Measurements from ENCODE around the gene SPDYE1.
A peak's percentile ranks its signal among the peaks of the same experiment; 100 is the strongest.
"Not testable (repeated sequence)": the region's sequence is repeated elsewhere in the genome, so short reads cannot be mapped to it uniquely, and the experiment has no call there.

GRCh38 chr7:43983736-43984135 lies 14.0 kb upstream of the SPDYE1 start:
- TF ChIP-seq CTCF (IDR thresholded peaks at IDR 0.05; ENCODE audit: low read length), result peak; percentile 28; the same call in 1 of the 2 replicates
- not testable (repeated sequence) for TF ChIP-seq EZH2 (IDR thresholded peaks at IDR 0.05; ENCODE audit: borderline replicate concordance, low read length)

Measured in OCI-LY1 (cell line).